HCT116 (cell line): Measurements from ENCODE around the gene THADA. TPM values are rescaled to one million over a fixed set of nuclear protein-coding genes. Genes with fewer than 3 reads are reported as not detected.

Source experiments
- ATAC-seq: fragments of 200-7000 bp; cut with Tn5 transposase; 2 replicates; pipeline ENCODE4 v1.9.1; 2020; ENCODE audit warnings: mild to moderate bottlenecking, moderate library complexity
- BruUV-seq: library from RNA; stranded (reverse); fragments of 400-500 nt; replicated peaks from 2 replicates; lab custom pipeline; 2021; lab: Mats Ljungman, UMichigan
- CTCF ChIA-PET: fragments of 300-600 bp; sonication (Branson Sonifier 250); formaldehyde crosslinking; loops from one replicate; lab custom pipeline; 2021; ENCODE audit warnings: antibody characterized with exemption; lab: Charles Lee
- POLR2A ChIA-PET: fragments of 300-600, 350-600 bp; sonication (Branson Sonifier 250); formaldehyde crosslinking; loops from one replicate; lab custom pipeline; 2021; ENCODE audit warnings: antibody characterized with exemption; lab: Charles Lee
- RAD21 ChIA-PET, 2 experiments: fragments of 300-600 bp; sonication (Branson Sonifier 250); formaldehyde crosslinking; loops; one replicate each; lab custom pipeline; 2023; ENCODE audit warnings: low total read pairs in 2 of 2; ENCODE audit not compliant: uncharacterized antibody in 2 of 2, unreplicated experiment in 2 of 2, low non-redundant PET in 1 of 2; lab: Charles Lee
- DNase-seq: peaks from one replicate; pipeline ENCODE4 v3.0.0-alpha.2; 2010; ENCODE audit warnings: low read depth, low spot score
- H2AFZ ChIP-seq: fragments of 200-600 bp; shearing (Covaris generic), sonication (generic); 2 replicates; pipeline ENCODE4 v1.6.1; 2017; ENCODE audit warnings: low read depth, mixed run types, mixed read lengths, antibody characterized with exemption, low read length; ENCODE audit not compliant: poor library complexity, severe bottlenecking
- H3K27ac ChIP-seq: 2 replicates; pipeline ENCODE4 v1.5.1; 2012; ENCODE audit warnings: low read depth, low read length
- H3K27me3 ChIP-seq: fragments of 200-600 bp; sonication (generic); 2 replicates; pipeline ENCODE4 v1.6.1; 2016; ENCODE audit warnings: mixed run types, low read length, mixed read lengths; ENCODE audit not compliant: insufficient read depth
- H3K36me3 ChIP-seq, 2 experiments: fragments of 200-500 bp in 1 of 2; fragments of 200-600 bp in 1 of 2; sonication (Bioruptor generic) in 1 of 2; sonication (generic) in 1 of 2; 2 replicates each; pipeline versions ENCODE4 v1.5.1 to v1.6.1; 2014 to 2016; ENCODE audit warnings: low read length in 2 of 2, inconsistent platforms in 1 of 2, mixed read lengths in 1 of 2, mixed run types in 1 of 2; ENCODE audit not compliant: insufficient read depth in 2 of 2, control insufficient read depth in 1 of 2
- H3K4me1 ChIP-seq, 2 experiments: fragments of 200-600 bp in 1 of 2; sonication (generic) in 1 of 2; 2 replicates each; pipeline versions ENCODE4 v1.5.1 to v1.6.1; 2012 to 2017; ENCODE audit warnings: low read length in 2 of 2, inconsistent platforms in 1 of 2, mild to moderate bottlenecking in 1 of 2, mixed read lengths in 1 of 2, mixed run types in 1 of 2, moderate library complexity in 1 of 2; ENCODE audit not compliant: insufficient read depth in 2 of 2, control insufficient read depth in 1 of 2
- H3K4me2 ChIP-seq: fragments of 200-600 bp; sonication (generic); 2 replicates; pipeline ENCODE4 v1.6.1; 2017; ENCODE audit warnings: mixed run types, low read length, mixed read lengths
- H3K4me3 ChIP-seq, 2 experiments: fragments of 200-600 bp in 1 of 2; sonication (generic) in 1 of 2; replicated peaks in 1 of 2; 2 replicates each; pipeline ENCODE4 v1.5.1; 2011 to 2016; ENCODE audit warnings: low read length in 2 of 2, control low read depth in 1 of 2, low read depth in 1 of 2, mild to moderate bottlenecking in 1 of 2, mixed read lengths in 1 of 2, mixed run types in 1 of 2
- H3K79me2 ChIP-seq: fragments of 200-600 bp; sonication (generic); 2 replicates; pipeline ENCODE4 v1.6.1; 2017; ENCODE audit warnings: mild to moderate bottlenecking, mixed run types, low read length, moderate library complexity, mixed read lengths; ENCODE audit not compliant: insufficient read depth
- H3K9ac ChIP-seq: fragments of 200-600 bp; sonication (generic); 2 replicates; pipeline ENCODE4 v1.6.1; 2016; ENCODE audit warnings: low read length, mixed read lengths
- H3K9me2 ChIP-seq: fragments of 200-600 bp; sonication (generic), shearing (Covaris generic); 2 replicates; pipeline ENCODE4 v1.6.1; 2017; ENCODE audit warnings: mixed run types, mild to moderate bottlenecking, moderate library complexity; ENCODE audit not compliant: insufficient read depth
- H3K9me3 ChIP-seq, 2 experiments: fragments of 200-500 bp in 1 of 2; fragments of 200-600 bp in 1 of 2; sonication (Bioruptor generic) in 1 of 2; sonication (generic) in 1 of 2; 2 replicates each; pipeline ENCODE4 v1.6.1; 2014 to 2017; ENCODE audit warnings: low read length in 2 of 2, mixed read lengths in 2 of 2, inconsistent platforms in 1 of 2, low read depth in 1 of 2, mild to moderate bottlenecking in 1 of 2, mixed run types in 1 of 2, moderate library complexity in 1 of 2; ENCODE audit not compliant: control insufficient read depth in 1 of 2, insufficient read depth in 1 of 2
- H4K20me1 ChIP-seq: fragments of 200-600 bp; sonication (generic), shearing (Covaris generic); 2 replicates; pipeline ENCODE4 v1.6.1; 2017; ENCODE audit warnings: mixed run types, mild to moderate bottlenecking, moderate library complexity; ENCODE audit not compliant: insufficient read depth
- CBX3 ChIP-seq: IDR thresholded peaks from 2 replicates; pipeline ENCODE4 v1.6.1; 2012; ENCODE audit warnings: low read depth
- CTCF ChIP-seq, 3 experiments: fragments of 200-600 bp in 1 of 3; sonication (generic) in 1 of 3; IDR thresholded peaks in 2 of 3; conservative IDR thresholded peaks in 1 of 3; 2 replicates each; pipeline ENCODE4 v1.5.1; 2012 to 2017; ENCODE audit warnings: low read depth in 2 of 3, low read length in 2 of 3, antibody characterized with exemption in 1 of 3, borderline replicate concordance in 1 of 3, control low read depth in 1 of 3, mild to moderate bottlenecking in 1 of 3, mixed read lengths in 1 of 3, mixed run types in 1 of 3, moderate library complexity in 1 of 3; ENCODE audit not compliant: insufficient read depth in 1 of 3
- EGR1 ChIP-seq: IDR thresholded peaks from 2 replicates; pipeline ENCODE4 v1.6.1; 2012; ENCODE audit warnings: low read depth
- FOSL1 ChIP-seq: IDR thresholded peaks from 2 replicates; pipeline ENCODE4 v1.6.1; 2012; ENCODE audit warnings: low read depth
- JUND ChIP-seq: IDR thresholded peaks from 2 replicates; pipeline ENCODE4 v1.6.1; 2012
- MAX ChIP-seq: IDR thresholded peaks from 2 replicates; pipeline ENCODE4 v1.6.1; 2012
- POLR2A ChIP-seq: IDR thresholded peaks from 2 replicates; pipeline ENCODE4 v1.7.0; 2011; ENCODE audit warnings: borderline replicate concordance; ENCODE audit not compliant: insufficient read depth, insufficient read length; ENCODE audit errors: extremely low read depth
- POLR2AphosphoS5 ChIP-seq: IDR thresholded peaks from 2 replicates; pipeline ENCODE4 v1.6.1; 2011; ENCODE audit warnings: mild to moderate bottlenecking, low read depth, low read length, moderate library complexity
- RAD21 ChIP-seq: IDR thresholded peaks from 2 replicates; pipeline ENCODE4 v1.6.1; 2012; ENCODE audit warnings: low read depth, mild to moderate bottlenecking
- REST ChIP-seq: IDR thresholded peaks from 2 replicates; pipeline ENCODE4 v1.6.1; 2012; ENCODE audit warnings: low read depth
- SIN3A ChIP-seq: IDR thresholded peaks from 2 replicates; pipeline ENCODE4 v1.6.1; 2012; ENCODE audit warnings: low read depth
- TCF7L2 ChIP-seq: IDR thresholded peaks from 2 replicates; pipeline ENCODE4 v1.7.0; 2011; ENCODE audit warnings: borderline replicate concordance, inconsistent platforms; ENCODE audit not compliant: insufficient read depth, insufficient read length; ENCODE audit errors: extremely low read depth
- ZFX ChIP-seq: fragments of 450-650 bp; IDR thresholded peaks from 2 replicates; pipeline ENCODE4 v1.6.1; 2017
- intact Hi-C: fragments of 100-400 bp; cut with micrococcal nuclease; formaldehyde crosslinking; loops from 2 replicates; pipeline ENCODE4 v1.10.0; 2022
- total RNA-seq: library from RNA; stranded (reverse); gene quantifications from one replicate; pipeline ENCODE4 v1.2.1, GENCODE V29; 2021; ENCODE audit not compliant: unreplicated experiment

Gene THADA
- total RNA-seq, 1 experiment from 2014 or later = 30.7 TPM

GRCh38 chr2:43210467-43211303 lies 385.2 kb downstream of the THADA start:
- Histone ChIP-seq H3K27ac (no peak overlapping the region), H3K36me3 (no peaks in the 10 kb centered on the region), H3K9ac (no peak overlapping the region), H3K9me3 (no peaks in the 10 kb centered on the region), H3K4me2 (no peak overlapping the region), H2AFZ (no peak overlapping the region), H3K27me3 (no peaks in the 10 kb centered on the region), H3K9me2 (no peaks in the 10 kb centered on the region), H3K4me3 (no peak overlapping the region), H3K4me1 (peaks cover 4 to 24% of the 10 kb centered on the region in 2 experiments; a peak in 3 of 4 replicates), H3K79me2 (no peaks in the 10 kb centered on the region), H4K20me1 (no peaks in the 10 kb centered on the region)
- ChIA-PET CTCF (no interaction called here), RAD21 (no interaction called here), POLR2A (interaction anchor here (0.7 kb wide), 1 partner anchor 31 kb away, joined by 4 read pairs; no protein-coding TSS in a partner anchor)
- DNase-seq (no peak), ATAC-seq (no peak)
- no TSS peak for BruUV-seq
- TF ChIP-seq ZFX = no peak
- no peak for TF ChIP-seq SIN3A
- intact Hi-C loops = no loop called here

GRCh38 chr2:43210125-43210466 lies 385.7 kb downstream of the THADA start:
- Histone ChIP-seq H3K9me2 (no peaks in the 10 kb centered on the region), H4K20me1 (no peaks in the 10 kb centered on the region), H2AFZ (no peak overlapping the region), H3K4me3 (no peak overlapping the region), H3K27me3 (no peaks in the 10 kb centered on the region), H3K4me2 (no peak overlapping the region), H3K36me3 (no peaks in the 10 kb centered on the region), H3K9me3 (no peaks in the 10 kb centered on the region), H3K79me2 (no peaks in the 10 kb centered on the region), H3K27ac (no peak overlapping the region), H3K4me1 (peaks cover 4 to 24% of the 10 kb centered on the region in 2 experiments; a peak in 3 of 4 replicates), H3K9ac (no peak overlapping the region)
- DNase-seq (no peak), ATAC-seq (no peak)
- ChIA-PET RAD21 (no interaction called here), CTCF (no interaction called here), POLR2A (interaction anchor here (0.7 kb wide), 1 partner anchor 30 kb away, joined by 4 read pairs; no protein-coding TSS in a partner anchor)
- no peak for TF ChIP-seq MAX
- TF ChIP-seq FOSL1 = no peak
- no peak for TF ChIP-seq JUND
- TF ChIP-seq POLR2AphosphoS5 = no peak
- TF ChIP-seq REST = no peak
- TF ChIP-seq RAD21 = no peak
- no peak for TF ChIP-seq POLR2A
- no peak for TF ChIP-seq CBX3
- no peak for TF ChIP-seq TCF7L2
- no peak for TF ChIP-seq CTCF (IDR thresholded peaks at IDR 0.05 in 2 of 3, conservative IDR thresholded peaks at IDR 0.05 in 1 of 3; ENCODE audit: borderline replicate concordance in 1 of 3, insufficient read depth in 1 of 3, low read depth in 2 of 3, low read length in 2 of 3)
- TF ChIP-seq EGR1 = no peak
- TF ChIP-seq ZFX = no peak
- no TSS peak for BruUV-seq
- intact Hi-C loops = no loop called here
